Suppressor macrophage (primary cell): Measurements from ENCODE around the gene VBP1.
"Not testable (repeated sequence)": the region's sequence is repeated elsewhere in the genome, so short reads cannot be mapped to it uniquely, and the experiment has no call there.

Source experiments
- DNase-seq, 4 experiments: peaks; one replicate each; pipeline ENCODE4 v3.0.0-alpha.2; 2020 to 2022

Gene VBP1

GRCh38 chrX:155263854-155264628 is 47.8 kb downstream of the VBP1 start, which contains the start of gene RAB39B:
RAB39B (minus strand) TSS chrX:155264491; CDS start chrX:155264288, 203 bp downstream.
- peak; percentile 52 to 60 (median 54) for DNase-seq

GRCh38 chrX:155266439-155266838 is 50.2 kb downstream of the VBP1 start:
- DNase-seq: no peak

- DNase-seq: not testable (repeated sequence)
These were observed 51.7 kb downstream of the VBP1 start for GRCh38 chrX:155267995-155268394.

GRCh38 chrX:155270969-155271368 is 54.7 kb downstream of the VBP1 start:
- DNase-seq: no peak

- no peak for DNase-seq
These were observed 63.6 kb downstream of the VBP1 start for GRCh38 chrX:155279873-155280272.
